Stomach (tissue), 4 donors: ENCODE measurements around the gene SSUH2.
"Not testable (repeated sequence)": the region's sequence is repeated elsewhere in the genome, so short reads cannot be mapped to it uniquely, and the experiment has no call there.

Experiments
- CTCF ChIP-seq, 7 experiments: fragments of 450-650 bp in 4 of 7; fragments of 200-600 bp in 3 of 7; sonication (generic) in 3 of 7; IDR thresholded peaks; one replicate each; pipeline ENCODE4 v1.5.1; 2016 to 2019; ENCODE audit warnings: antibody characterized with exemption in 7 of 7, control low read depth in 2 of 7, mild to moderate bottlenecking in 1 of 7
- POLR2A ChIP-seq, 4 donors: fragments of 450-650 bp; IDR thresholded peaks; one replicate each; pipeline ENCODE4 v1.6.1; 2016; ENCODE audit warnings: antibody characterized with exemption in 4 of 4, control low read depth in 2 of 4, mild to moderate bottlenecking in 1 of 4, moderate library complexity in 1 of 4

DNA sequence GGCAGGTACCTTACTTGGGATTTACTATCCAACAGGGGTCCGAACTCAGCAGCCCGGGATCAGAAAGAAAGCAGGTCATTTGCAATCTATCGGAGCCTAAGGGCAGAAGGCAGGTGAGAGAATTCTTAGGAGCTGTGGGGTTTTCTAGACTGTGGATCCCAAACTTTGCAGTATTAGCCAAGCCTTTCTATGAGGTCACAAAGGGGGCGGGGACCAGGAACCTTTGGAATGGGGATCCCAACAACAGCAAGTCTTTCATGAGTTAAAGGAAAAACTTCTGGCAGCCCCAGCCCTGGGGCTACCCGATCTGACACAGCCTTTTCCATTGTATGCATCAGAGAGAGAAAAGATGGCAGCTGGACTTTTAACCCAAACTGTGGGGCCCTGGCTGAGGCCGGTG is 32.7 kb upstream of the SSUH2 start:
- TF ChIP-seq POLR2A, CTCF (IDR thresholded peaks at IDR 0.05): not testable (repeated sequence)
